HepG2 (cell line): ENCODE measurements around the gene SMIM21.

Source experiments
- ELF4 ChIP-seq: sonication (generic); formaldehyde crosslinking; IDR thresholded peaks from 2 replicates; pipeline ENCODE4 v1.5.0; 2020; ENCODE audit warnings: missing genetic modification reagents, mild to moderate bottlenecking, moderate library complexity, borderline replicate concordance
- EZH2 ChIP-seq: conservative IDR thresholded peaks from 2 replicates; pipeline ENCODE4 v1.6.1; 2012; ENCODE audit warnings: mild to moderate bottlenecking, low read depth, low read length, moderate library complexity
- ZNF260 ChIP-seq: sonication (generic); formaldehyde crosslinking; IDR thresholded peaks from 2 replicates; pipeline ENCODE4 v1.4.0; 2020; ENCODE audit warnings: missing genetic modification reagents, low read depth, mild to moderate bottlenecking, borderline replicate concordance
- ZNF3 ChIP-seq: IDR thresholded peaks from 2 replicates; pipeline ENCODE4 v1.7.0; 2017; ENCODE audit warnings: inconsistent platforms
- ZNF512 ChIP-seq: sonication (generic); formaldehyde crosslinking; IDR thresholded peaks from 2 replicates; pipeline ENCODE4 v1.4.0; 2020; ENCODE audit warnings: mild to moderate bottlenecking, missing genetic modification reagents
- TF ChIP-seq, protein P1 (sequence below), 2 experiments: IDR thresholded peaks; 2 replicates each; pipeline ENCODE4 v1.6.1; 2011 to 2012; ENCODE audit warnings: low read length in 2 of 2, borderline replicate concordance in 1 of 2, low read depth in 1 of 2, mild to moderate bottlenecking in 1 of 2, moderate library complexity in 1 of 2
- TF ChIP-seq, protein P2 (sequence below): conservative IDR thresholded peaks from 2 replicates; pipeline ENCODE4 v1.6.1; 2018; ENCODE audit warnings: missing genetic modification reagents

GRCh38 chr18:75409806-75410205, 17.7 kb downstream of the SMIM21 start:
- no peak for TF ChIP-seq ZNF260 (CRISPR knock-in tag)
- no peak for TF ChIP-seq ZNF3 (CRISPR knock-in tag)
- TF ChIP-seq ZNF512 (CRISPR knock-in tag): no peak
- TF ChIP-seq, protein P1, sequence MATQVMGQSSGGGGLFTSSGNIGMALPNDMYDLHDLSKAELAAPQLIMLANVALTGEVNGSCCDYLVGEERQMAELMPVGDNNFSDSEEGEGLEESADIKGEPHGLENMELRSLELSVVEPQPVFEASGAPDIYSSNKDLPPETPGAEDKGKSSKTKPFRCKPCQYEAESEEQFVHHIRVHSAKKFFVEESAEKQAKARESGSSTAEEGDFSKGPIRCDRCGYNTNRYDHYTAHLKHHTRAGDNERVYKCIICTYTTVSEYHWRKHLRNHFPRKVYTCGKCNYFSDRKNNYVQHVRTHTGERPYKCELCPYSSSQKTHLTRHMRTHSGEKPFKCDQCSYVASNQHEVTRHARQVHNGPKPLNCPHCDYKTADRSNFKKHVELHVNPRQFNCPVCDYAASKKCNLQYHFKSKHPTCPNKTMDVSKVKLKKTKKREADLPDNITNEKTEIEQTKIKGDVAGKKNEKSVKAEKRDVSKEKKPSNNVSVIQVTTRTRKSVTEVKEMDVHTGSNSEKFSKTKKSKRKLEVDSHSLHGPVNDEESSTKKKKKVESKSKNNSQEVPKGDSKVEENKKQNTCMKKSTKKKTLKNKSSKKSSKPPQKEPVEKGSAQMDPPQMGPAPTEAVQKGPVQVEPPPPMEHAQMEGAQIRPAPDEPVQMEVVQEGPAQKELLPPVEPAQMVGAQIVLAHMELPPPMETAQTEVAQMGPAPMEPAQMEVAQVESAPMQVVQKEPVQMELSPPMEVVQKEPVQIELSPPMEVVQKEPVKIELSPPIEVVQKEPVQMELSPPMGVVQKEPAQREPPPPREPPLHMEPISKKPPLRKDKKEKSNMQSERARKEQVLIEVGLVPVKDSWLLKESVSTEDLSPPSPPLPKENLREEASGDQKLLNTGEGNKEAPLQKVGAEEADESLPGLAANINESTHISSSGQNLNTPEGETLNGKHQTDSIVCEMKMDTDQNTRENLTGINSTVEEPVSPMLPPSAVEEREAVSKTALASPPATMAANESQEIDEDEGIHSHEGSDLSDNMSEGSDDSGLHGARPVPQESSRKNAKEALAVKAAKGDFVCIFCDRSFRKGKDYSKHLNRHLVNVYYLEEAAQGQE (IDR thresholded peaks at IDR 0.05; ENCODE audit: borderline replicate concordance in 1 of 2, low read depth in 1 of 2, low read length in 2 of 2): no peak
- TF ChIP-seq EZH2: no peak
- TF ChIP-seq ELF4 (CRISPR knock-in tag): no peak
- TF ChIP-seq, protein P2, sequence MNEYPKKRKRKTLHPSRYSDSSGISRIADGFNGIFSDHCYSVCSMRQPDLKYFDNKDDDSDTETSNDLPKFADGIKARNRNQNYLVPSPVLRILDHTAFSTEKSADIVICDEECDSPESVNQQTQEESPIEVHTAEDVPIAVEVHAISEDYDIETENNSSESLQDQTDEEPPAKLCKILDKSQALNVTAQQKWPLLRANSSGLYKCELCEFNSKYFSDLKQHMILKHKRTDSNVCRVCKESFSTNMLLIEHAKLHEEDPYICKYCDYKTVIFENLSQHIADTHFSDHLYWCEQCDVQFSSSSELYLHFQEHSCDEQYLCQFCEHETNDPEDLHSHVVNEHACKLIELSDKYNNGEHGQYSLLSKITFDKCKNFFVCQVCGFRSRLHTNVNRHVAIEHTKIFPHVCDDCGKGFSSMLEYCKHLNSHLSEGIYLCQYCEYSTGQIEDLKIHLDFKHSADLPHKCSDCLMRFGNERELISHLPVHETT: no peak
